BE2C (cell line): ENCODE measurements around the gene WDSUB1.

Experiments
- DNase-seq: peaks from one replicate; pipeline ENCODE4 v3.0.0-alpha.2; 2020
- H3K27me3 ChIP-seq: fragments of 250-450 bp; sonication (Bioruptor Pico); 2 replicates; pipeline ENCODE4 v1.5.1; 2020; ENCODE audit warnings: mild to moderate bottlenecking
- H3K36me3 ChIP-seq: fragments of 250-450 bp; sonication (Bioruptor Pico); 2 replicates; pipeline ENCODE4 v1.5.1; 2020; ENCODE audit warnings: mild to moderate bottlenecking
- H3K4me1 ChIP-seq: fragments of 250-450 bp; sonication (Bioruptor Pico); 2 replicates; pipeline ENCODE4 v1.5.1; 2020
- H3K4me3 ChIP-seq: 2 replicates; pipeline ENCODE4 v1.5.1; 2011; ENCODE audit warnings: low read depth, low read length
- H3K9me3 ChIP-seq: fragments of 250-450 bp; sonication (Bioruptor Pico); 2 replicates; pipeline ENCODE4 v1.5.1; 2020
- CTCF ChIP-seq: IDR thresholded peaks from 2 replicates; pipeline ENCODE4 v1.5.1; 2012; ENCODE audit warnings: mild to moderate bottlenecking, low read depth, low read length

The WDSUB1 gene

DNA sequence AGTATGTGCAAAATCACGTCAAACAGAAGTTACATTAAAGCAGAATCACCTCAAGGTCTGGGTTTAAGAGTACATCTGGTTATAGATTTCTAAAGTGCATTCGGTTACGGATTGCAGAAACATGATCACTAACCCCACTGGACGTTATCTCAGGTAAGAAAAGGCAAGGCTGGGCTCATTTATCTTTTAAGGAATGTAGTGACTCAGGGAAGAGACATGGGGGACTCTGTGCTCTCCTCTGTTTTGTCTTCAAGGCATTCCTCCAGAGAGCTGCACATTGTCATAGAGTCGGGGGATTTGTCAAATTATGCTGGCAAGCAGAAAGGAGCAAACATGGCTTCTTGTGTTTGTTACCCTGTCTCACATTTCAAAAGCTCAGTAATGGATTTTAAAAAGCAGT lies 14.3 kb downstream of the WDSUB1 start:
- H3K9me3 ChIP-seq, result no peaks in the 10 kb centered on the region
- H3K4me3 ChIP-seq, result no peak overlapping the region
- no peak for TF ChIP-seq CTCF
- no peaks in the 10 kb centered on the region for H3K4me1 ChIP-seq
- no peak for DNase-seq
- no peaks in the 10 kb centered on the region for H3K27me3 ChIP-seq
- no peaks in the 10 kb centered on the region for H3K36me3 ChIP-seq

DNA sequence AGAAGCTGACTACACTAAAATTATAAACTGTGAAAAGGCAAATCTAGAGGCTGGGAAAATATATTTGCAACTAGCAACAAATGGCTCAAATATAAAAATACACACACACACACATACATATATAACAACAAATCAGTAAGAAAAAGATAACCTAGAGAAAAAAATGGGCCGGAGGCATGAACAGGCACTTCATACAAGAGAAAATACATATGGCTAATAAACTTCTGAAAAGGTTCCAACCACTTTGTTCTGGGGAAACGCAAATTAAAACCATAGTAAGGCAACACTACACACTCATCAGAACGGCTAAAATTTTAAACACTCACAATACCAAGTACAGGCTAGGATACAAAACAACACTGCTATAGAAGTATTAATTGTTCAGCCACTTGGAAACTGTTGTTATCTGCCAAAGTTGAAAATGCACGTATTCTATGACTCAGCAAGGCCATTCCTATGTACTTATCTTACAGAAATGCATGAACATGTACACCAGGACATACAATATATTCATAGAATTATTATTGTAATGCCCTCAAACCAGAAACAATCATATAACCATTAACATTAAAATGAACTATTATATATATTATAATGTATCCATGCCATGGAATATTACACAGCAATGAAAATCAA lies 15.6 kb downstream of the WDSUB1 start:
- TF ChIP-seq CTCF, result no peak
- Histone ChIP-seq H3K4me3 (no peak overlapping the region), H3K9me3 (no peaks in the 10 kb centered on the region), H3K4me1 (no peaks in the 10 kb centered on the region), H3K36me3 (no peaks in the 10 kb centered on the region), H3K27me3 (no peaks in the 10 kb centered on the region)
- DNase-seq, result no peak

GRCh38 chr2:159267921-159268320 lies 18.6 kb downstream of the WDSUB1 start:
- H3K9me3 ChIP-seq, result no peaks in the 10 kb centered on the region
- H3K27me3 ChIP-seq, result no peaks in the 10 kb centered on the region
- no peaks in the 10 kb centered on the region for H3K36me3 ChIP-seq
- DNase-seq, result no peak
- H3K4me3 ChIP-seq, result no peak overlapping the region
- H3K4me1 ChIP-seq, result no peaks in the 10 kb centered on the region
- TF ChIP-seq CTCF, result no peak

GRCh38 chr2:159266554-159266953 lies 19.9 kb downstream of the WDSUB1 start:
- TF ChIP-seq CTCF, result no peak
- Histone ChIP-seq H3K9me3 (no peaks in the 10 kb centered on the region), H3K4me3 (no peak overlapping the region), H3K4me1 (no peaks in the 10 kb centered on the region), H3K36me3 (no peaks in the 10 kb centered on the region), H3K27me3 (no peaks in the 10 kb centered on the region)
- DNase-seq, result no peak

GRCh38 chr2:159265171-159265576 lies 21.3 kb downstream of the WDSUB1 start:
- TF ChIP-seq CTCF, result no peak
- H3K4me1 ChIP-seq, result no peaks in the 10 kb centered on the region
- no peak for DNase-seq
- no peaks in the 10 kb centered on the region for H3K36me3 ChIP-seq
- H3K9me3 ChIP-seq, result no peaks in the 10 kb centered on the region
- H3K27me3 ChIP-seq, result no peaks in the 10 kb centered on the region
- H3K4me3 ChIP-seq, result no peak overlapping the region

- DNase-seq, result no peak
- no peaks in the 10 kb centered on the region for H3K27me3 ChIP-seq
- TF ChIP-seq CTCF, result no peak
Measured at GRCh38 chr2:159262904-159263303, 23.6 kb downstream of the WDSUB1 start.

More at GRCh38 chr2:159262904-159263303, 23.6 kb downstream of the WDSUB1 start:
- Histone ChIP-seq H3K36me3 (no peaks in the 10 kb centered on the region), H3K9me3 (no peaks in the 10 kb centered on the region), H3K4me3 (no peak overlapping the region), H3K4me1 (no peaks in the 10 kb centered on the region)
